ENCODE results near the gene KANSL1. TPM values are rescaled to one million over a fixed set of nuclear protein-coding genes. Genes with fewer than 3 reads are reported as not detected.

Gene KANSL1
- total RNA-seq, 1 experiment from 2014 or later: 15.2 TPM

GRCh38 chr17:46138473-46138872, 54.8 kb downstream of the KANSL1 start:
- no peak for DNase-seq
- no peak overlapping the region for H3K4me3 ChIP-seq
- no peaks in the 10 kb centered on the region for H3K36me3 ChIP-seq
- H3K9me3 ChIP-seq: no peaks in the 10 kb centered on the region
- no peaks in the 10 kb centered on the region for H3K27me3 ChIP-seq

- H3K9me3 ChIP-seq: no peaks in the 10 kb centered on the region
Measured at GRCh38 chr17:46136820-46137219, 56.4 kb downstream of the KANSL1 start.

GRCh38 chr17:46135879-46136563, 57.2 kb downstream of the KANSL1 start:
- no peak overlapping the region for H3K4me3 ChIP-seq
- H3K27me3 ChIP-seq: no peaks in the 10 kb centered on the region
- DNase-seq: no peak
- peaks cover 7% of the 10 kb centered on the region; the same call in 1 of the 2 replicates for H3K36me3 ChIP-seq
- H3K9me3 ChIP-seq: no peaks in the 10 kb centered on the region

More at GRCh38 chr17:46136820-46137219, 56.4 kb downstream of the KANSL1 start:
- DNase-seq: no peak
- no peak overlapping the region for H3K4me3 ChIP-seq
- no peaks in the 10 kb centered on the region for H3K27me3 ChIP-seq
- H3K36me3 ChIP-seq: peaks cover 7% of the 10 kb centered on the region; the same call in 1 of the 2 replicates

- no peak for DNase-seq
- Histone ChIP-seq H3K36me3 (peaks cover 7% of the 10 kb centered on the region; the same call in 1 of the 2 replicates), H3K9me3 (no peaks in the 10 kb centered on the region), H3K27me3 (no peaks in the 10 kb centered on the region), H3K4me3 (no peak overlapping the region)
Measured at GRCh38 chr17:46135126-46135812, 58.0 kb downstream of the KANSL1 start.

- Histone ChIP-seq H3K4me3 (no peak overlapping the region), H3K9me3 (no peaks in the 10 kb centered on the region), H3K27me3 (no peaks in the 10 kb centered on the region), H3K36me3 (peaks cover 7% of the 10 kb centered on the region; the same call in 1 of the 2 replicates)
- DNase-seq: no peak
Measured at GRCh38 chr17:46129302-46129701, 63.9 kb downstream of the KANSL1 start.

GRCh38 chr17:46128453-46128852, 64.8 kb downstream of the KANSL1 start:
- peaks cover 7% of the 10 kb centered on the region; the same call in 1 of the 2 replicates for H3K36me3 ChIP-seq
- H3K4me3 ChIP-seq: no peak overlapping the region
- no peak for DNase-seq
- no peaks in the 10 kb centered on the region for H3K9me3 ChIP-seq
- no peaks in the 10 kb centered on the region for H3K27me3 ChIP-seq

- Histone ChIP-seq H3K27me3 (no peaks in the 10 kb centered on the region), H3K4me3 (no peak overlapping the region), H3K36me3 (0 out of 2 replicates have a peak, but pooled peaks cover 3% of the 10 kb centered on the region), H3K9me3 (no peaks in the 10 kb centered on the region)
- no peak for DNase-seq
Measured at GRCh38 chr17:46127524-46127923, 65.7 kb downstream of the KANSL1 start.

- Histone ChIP-seq H3K36me3 (0 out of 2 replicates have a peak, but pooled peaks cover 3% of the 10 kb centered on the region), H3K27me3 (no peaks in the 10 kb centered on the region), H3K9me3 (no peaks in the 10 kb centered on the region), H3K4me3 (no peak overlapping the region)
- DNase-seq: no peak
Measured at GRCh38 chr17:46126840-46127239, 66.4 kb downstream of the KANSL1 start.

- no peaks in the 10 kb centered on the region for H3K27me3 ChIP-seq
- DNase-seq: no peak
- 0 out of 2 replicates have a peak, but pooled peaks cover 3% of the 10 kb centered on the region for H3K36me3 ChIP-seq
- no peaks in the 10 kb centered on the region for H3K9me3 ChIP-seq
- no peak overlapping the region for H3K4me3 ChIP-seq
Measured at GRCh38 chr17:46125831-46126230, 67.4 kb downstream of the KANSL1 start.

GRCh38 chr17:46124695-46125592, 68.3 kb downstream of the KANSL1 start:
- H3K9me3 ChIP-seq: no peaks in the 10 kb centered on the region
- no peak overlapping the region for H3K4me3 ChIP-seq
- H3K27me3 ChIP-seq: no peaks in the 10 kb centered on the region
- no peak for DNase-seq
- peaks cover 3% of the 10 kb centered on the region; the same call in 1 of the 2 replicates for H3K36me3 ChIP-seq

- DNase-seq: no peak
- Histone ChIP-seq H3K27me3 (no peaks in the 10 kb centered on the region), H3K36me3 (peaks cover 3% of the 10 kb centered on the region; the same call in 1 of the 2 replicates), H3K4me3 (no peak overlapping the region), H3K9me3 (no peaks in the 10 kb centered on the region)
Measured at GRCh38 chr17:46123607-46124006, 69.6 kb downstream of the KANSL1 start.

- no peak overlapping the region for H3K4me3 ChIP-seq
- no peak for DNase-seq
- no peaks in the 10 kb centered on the region for H3K27me3 ChIP-seq
- peaks cover 3% of the 10 kb centered on the region; the same call in 1 of the 2 replicates for H3K36me3 ChIP-seq
- H3K9me3 ChIP-seq: no peaks in the 10 kb centered on the region
Measured at GRCh38 chr17:46122486-46122871, 70.8 kb downstream of the KANSL1 start.

GRCh38 chr17:46121841-46122485, 71.3 kb downstream of the KANSL1 start:
- Histone ChIP-seq H3K36me3 (peaks cover 3% of the 10 kb centered on the region; the same call in 1 of the 2 replicates), H3K4me3 (no peak overlapping the region)

GRCh38 chr17:46121165-46121764, 72.0 kb downstream of the KANSL1 start:
- H3K36me3 ChIP-seq: peaks cover 3% of the 10 kb centered on the region; the same call in 1 of the 2 replicates

More at GRCh38 chr17:46121841-46122485, 71.3 kb downstream of the KANSL1 start:
- no peak for DNase-seq
- H3K9me3 ChIP-seq: no peaks in the 10 kb centered on the region
- H3K27me3 ChIP-seq: no peaks in the 10 kb centered on the region

GRCh38 chr17:46120537-46120936, 72.7 kb downstream of the KANSL1 start:
- no peak for DNase-seq
- Histone ChIP-seq H3K4me3 (no peak overlapping the region), H3K27me3 (no peaks in the 10 kb centered on the region), H3K9me3 (no peaks in the 10 kb centered on the region), H3K36me3 (peaks cover 3% of the 10 kb centered on the region; the same call in 1 of the 2 replicates)

More at GRCh38 chr17:46121165-46121764, 72.0 kb downstream of the KANSL1 start:
- H3K4me3 ChIP-seq: no peak overlapping the region
- no peaks in the 10 kb centered on the region for H3K27me3 ChIP-seq
- DNase-seq: no peak
- no peaks in the 10 kb centered on the region for H3K9me3 ChIP-seq

GRCh38 chr17:46120078-46120477, 73.2 kb downstream of the KANSL1 start:
- no peak for DNase-seq
- Histone ChIP-seq H3K36me3 (peaks cover 3% of the 10 kb centered on the region; the same call in 1 of the 2 replicates), H3K27me3 (no peaks in the 10 kb centered on the region), H3K9me3 (no peaks in the 10 kb centered on the region), H3K4me3 (no peak overlapping the region)
